KG1 (cell line): ENCODE data around the gene MEI4.
"Not testable (repeated sequence)": the region's sequence is repeated elsewhere in the genome, so short reads cannot be mapped to it uniquely, and the experiment has no call there.

Experiments
- DNase-seq: peaks from one replicate; lab custom pipeline; 2025; lab: John Stamatoyannopoulos, UW

Gene MEI4, protein sequence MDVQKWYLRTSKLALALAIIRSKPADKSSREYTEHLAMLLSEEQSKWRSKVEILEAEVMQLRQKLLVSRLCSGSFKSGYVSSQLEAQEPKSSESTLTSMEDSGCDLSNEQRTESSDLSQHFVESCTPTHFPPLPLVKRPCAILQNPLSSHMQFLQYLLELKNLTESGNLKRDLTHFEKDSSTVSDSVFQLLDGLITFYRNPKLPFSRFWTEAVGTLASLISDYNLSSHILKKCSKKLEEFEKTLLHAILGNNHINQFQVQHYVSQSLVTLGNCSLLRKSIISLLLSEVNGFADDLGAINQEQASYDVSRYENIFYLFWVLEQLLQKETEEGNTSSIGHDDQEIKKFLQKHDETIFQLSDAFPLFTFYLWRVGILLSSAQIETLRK

DNA sequence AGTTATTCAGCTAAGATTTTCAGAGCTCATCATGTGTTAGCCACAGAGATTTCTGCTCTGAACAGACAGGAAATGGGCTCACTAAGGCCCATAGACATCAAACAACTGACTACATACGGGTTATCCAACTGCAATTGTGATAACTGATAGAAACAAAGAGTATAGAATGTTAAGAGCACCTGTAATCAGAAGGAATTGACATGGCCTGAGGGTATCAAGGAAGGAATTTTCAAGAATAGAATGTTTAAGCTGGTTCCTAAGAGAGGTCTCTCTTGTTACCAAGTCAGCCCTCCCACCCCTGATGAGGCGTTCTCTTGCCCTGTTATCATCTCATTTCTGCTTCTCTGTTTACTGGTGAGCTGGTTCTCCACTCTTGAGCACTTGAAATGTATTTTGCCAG, at the start of gene MEI4:
Gene MEI4 (plus strand): TSS at position 301 of the 400 bp plus-strand sequence. CDS start 37,633 bp downstream, outside the sequence.
- DNase-seq = no peak

- DNase-seq = no peak
Observed at GRCh38 chr6:77604476-77604875, 48.4 kb upstream of the MEI4 start.

GRCh38 chr6:77607004-77607403, 45.8 kb upstream of the MEI4 start:
- no peak for DNase-seq

DNA sequence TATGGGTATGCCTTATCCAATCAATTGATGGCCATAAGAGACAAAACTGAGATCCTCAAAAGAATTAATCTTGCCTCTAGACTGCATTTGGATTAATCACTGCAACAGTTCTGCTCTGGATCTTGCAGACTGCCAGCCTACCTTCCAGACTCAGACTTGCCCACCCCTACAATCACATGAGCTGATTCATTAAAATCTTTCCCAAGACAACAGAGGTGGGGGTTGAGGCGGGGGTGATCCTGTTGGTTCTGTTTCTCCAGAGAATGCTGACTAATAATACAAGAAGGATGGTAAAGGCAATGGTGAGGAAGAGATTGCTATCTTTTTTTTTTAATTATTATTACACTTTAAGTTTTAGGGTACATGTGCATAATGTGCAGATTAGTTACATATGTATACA, 43.7 kb upstream of the MEI4 start:
- no peak for DNase-seq

DNA sequence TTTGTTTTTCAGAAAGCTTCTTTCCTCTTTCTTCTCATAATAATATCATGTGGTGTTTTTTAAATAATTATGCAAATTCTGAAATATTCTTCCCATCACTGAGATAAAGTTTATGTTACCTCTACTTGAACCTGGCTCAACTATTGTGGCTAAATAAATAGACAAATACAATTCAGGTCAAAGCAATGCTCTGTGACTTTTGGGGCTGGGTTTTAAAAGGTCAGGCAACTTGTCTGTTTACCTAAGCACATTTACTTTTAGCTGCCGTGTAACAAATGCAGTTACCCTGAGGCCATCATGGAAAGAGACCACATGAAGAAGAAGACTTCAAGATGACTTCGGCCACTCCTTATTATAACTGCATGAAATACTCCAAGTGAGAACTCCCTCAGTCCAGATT, 33.7 kb upstream of the MEI4 start:
- DNase-seq = no peak

GRCh38 chr6:77620278-77620882, 32.5 kb upstream of the MEI4 start:
- DNase-seq = no peak

GRCh38 chr6:77624515-77624914, 28.3 kb upstream of the MEI4 start:
- DNase-seq = no peak

GRCh38 chr6:77626426-77626825, 26.4 kb upstream of the MEI4 start:
- DNase-seq = no peak

GRCh38 chr6:77630014-77630413, 22.8 kb upstream of the MEI4 start:
- DNase-seq = no peak

- no peak for DNase-seq
Observed at GRCh38 chr6:77633471-77633870, 19.4 kb upstream of the MEI4 start.

- DNase-seq = no peak
Observed at GRCh38 chr6:77633993-77634715, 18.7 kb upstream of the MEI4 start.

- no peak for DNase-seq
Observed at GRCh38 chr6:77638129-77638830, 14.6 kb upstream of the MEI4 start.

DNA sequence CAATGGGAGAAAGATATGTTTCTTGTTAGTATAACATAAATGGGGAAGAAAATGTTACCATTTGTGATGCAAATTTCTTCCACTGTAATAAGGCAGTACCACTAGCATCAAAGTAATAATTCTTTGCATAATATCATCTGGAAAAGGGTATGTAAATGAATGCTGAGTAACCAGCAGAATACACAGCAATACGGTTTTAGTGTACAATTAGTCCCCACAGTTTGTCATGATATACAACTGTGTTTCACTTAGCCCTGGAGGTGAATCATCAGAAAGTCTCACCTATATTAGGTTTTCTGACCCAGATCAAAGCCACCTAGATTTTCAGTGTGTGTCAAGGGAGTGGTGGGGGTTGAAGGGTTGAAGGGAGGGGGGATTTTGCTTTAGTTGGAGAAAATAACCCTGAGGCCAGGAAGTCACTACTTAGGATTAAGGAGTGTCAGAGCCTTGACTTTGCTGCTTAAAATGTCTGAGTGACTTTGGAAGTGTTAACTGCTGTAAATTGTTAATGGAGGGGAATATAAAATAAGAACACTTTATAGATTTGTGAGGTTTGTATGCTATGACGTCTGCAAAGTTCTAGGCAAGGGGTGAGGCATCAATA, 8.6 kb upstream of the MEI4 start:
- DNase-seq = no peak

- DNase-seq = no peak
Observed at GRCh38 chr6:77650098-77650663, 2.7 kb upstream of the MEI4 start.

DNA sequence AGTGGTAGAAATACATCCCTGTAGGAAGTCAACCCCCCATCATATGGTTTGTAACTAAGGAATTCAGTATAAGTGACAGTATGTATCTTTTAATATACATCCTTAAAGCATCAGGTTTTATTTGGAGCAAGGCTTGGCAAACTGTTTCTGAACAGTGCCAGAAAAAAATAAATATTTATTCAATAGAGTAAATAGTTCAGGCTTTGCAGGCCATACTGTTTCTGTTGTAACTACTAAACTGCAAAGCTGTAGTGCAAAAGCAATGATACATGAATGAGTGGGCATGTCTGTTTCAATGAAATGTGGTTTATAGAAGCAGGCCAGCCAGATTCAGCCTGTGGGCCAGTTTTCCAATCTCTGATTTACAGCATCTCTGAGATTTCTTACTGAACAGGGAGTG, 977 bp downstream of the MEI4 start:
- no peak for DNase-seq

DNA sequence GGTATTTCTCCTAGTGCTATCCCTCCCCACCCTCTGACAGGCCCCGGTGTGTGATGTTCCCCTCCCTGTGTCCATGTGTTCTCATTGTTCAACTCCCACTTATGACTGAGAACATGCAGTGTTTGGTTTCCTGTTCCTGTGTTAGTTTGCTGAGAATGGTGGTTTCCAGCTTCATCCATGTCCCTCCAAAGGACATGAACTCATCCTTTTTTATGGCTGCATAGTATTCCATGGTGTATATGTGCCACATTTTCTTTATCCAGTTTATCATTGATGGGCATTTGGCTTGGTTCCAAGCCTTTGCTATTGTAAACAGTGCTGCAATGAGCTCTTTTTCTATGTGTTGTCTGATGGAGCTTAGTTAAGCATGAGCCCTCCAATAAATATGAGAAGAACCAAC, 2.2 kb downstream of the MEI4 start:
- not testable (repeated sequence) for DNase-seq

DNA sequence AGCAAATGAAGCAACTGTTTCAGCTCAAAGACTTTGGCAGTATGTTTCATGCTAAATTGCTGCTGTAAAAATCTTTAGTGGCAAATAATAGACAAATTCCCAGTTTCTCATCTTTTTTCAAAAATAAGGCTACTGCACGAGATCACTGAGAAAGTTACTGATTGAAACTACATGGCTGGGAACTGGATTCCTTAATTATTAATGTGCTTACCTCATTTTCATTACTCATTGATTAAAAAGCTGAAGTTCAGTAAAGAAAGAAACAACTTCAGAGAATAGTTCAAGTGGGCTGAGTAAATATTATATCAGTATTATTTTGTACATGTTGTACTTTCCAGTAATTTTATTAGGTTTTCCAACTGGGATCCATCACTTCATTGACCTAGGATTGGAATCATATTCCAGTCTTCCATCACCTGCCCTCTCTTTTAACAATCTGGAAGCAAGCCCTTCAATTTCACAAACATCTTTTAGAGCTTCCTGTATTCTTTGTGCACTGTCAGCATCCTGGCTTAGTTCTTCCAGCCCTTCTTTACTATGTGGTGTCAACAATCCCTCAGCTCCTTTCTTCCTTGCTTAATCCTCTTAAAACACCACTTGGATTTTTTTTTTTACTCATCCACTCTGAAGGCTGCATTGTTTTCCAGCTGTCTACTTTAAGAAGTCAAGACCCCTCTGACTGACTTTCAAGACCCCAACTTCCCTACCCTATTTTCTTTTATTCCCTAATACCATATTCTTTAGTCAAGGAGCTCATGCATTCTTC, 4.3 kb downstream of the MEI4 start:
- DNase-seq = no peak

- DNase-seq = no peak
Observed at GRCh38 chr6:77666340-77666739, 13.5 kb downstream of the MEI4 start.

DNA sequence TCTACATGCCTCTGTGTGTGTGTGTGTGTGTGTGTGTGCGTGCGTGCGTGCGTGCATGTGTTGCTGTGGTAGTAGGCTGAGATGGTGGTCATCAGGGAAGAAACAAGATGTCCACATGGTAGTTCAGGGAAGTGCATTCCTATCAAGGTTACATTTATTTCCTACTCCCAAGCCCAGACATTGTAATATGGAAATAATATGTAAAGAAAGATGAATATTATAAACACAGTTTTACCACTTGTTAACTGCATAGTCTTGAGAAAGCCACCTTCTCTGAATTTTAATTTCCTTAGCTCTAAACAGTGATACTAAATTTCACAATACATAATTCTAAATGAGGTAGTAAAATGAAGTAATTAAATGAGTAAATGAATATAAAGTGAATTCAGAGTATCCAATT, 14.0 kb downstream of the MEI4 start:
- DNase-seq = no peak

DNA sequence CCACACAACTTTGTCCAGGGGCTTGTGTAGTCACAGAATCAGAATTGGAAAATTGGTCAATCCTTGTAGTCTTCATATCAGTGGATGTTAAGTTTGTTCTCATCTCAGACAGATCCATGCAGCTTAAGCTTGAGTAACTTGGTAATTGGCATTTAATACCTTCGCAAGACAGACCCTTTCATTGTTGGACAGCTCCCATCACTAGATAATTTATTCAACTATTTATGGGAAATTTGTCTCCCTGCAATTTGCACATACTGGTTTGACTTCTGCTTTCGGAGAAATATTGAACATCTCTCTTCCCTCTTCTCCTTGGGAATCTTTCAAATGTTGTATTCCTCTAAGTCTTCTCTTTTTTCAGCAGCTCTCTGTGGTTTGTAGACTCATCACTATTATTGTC, 17.1 kb downstream of the MEI4 start:
- DNase-seq = no peak

- DNase-seq = no peak
Observed at GRCh38 chr6:77674211-77674610, 21.4 kb downstream of the MEI4 start.
